HL-60 (cell line): Measurements from ENCODE around the gene ILDR1.

Experiments
- DNase-seq, 2 experiments: peaks; one replicate each; pipeline ENCODE4 v3.0.0-alpha.2; 2010 to 2020; ENCODE audit warnings: low read depth in 1 of 2, low spot score in 1 of 2
- H3K27ac ChIP-seq: fragments of 250-450 bp; sonication (Bioruptor Pico); replicated peaks from 2 replicates; pipeline ENCODE4 v1.5.1; 2020; ENCODE audit warnings: mild to moderate bottlenecking, moderate library complexity
- H3K27me3 ChIP-seq: fragments of 250-450 bp; sonication (Bioruptor Pico); 2 replicates; pipeline ENCODE4 v1.5.1; 2021; ENCODE audit warnings: mild to moderate bottlenecking, moderate library complexity; ENCODE audit not compliant: insufficient read depth, poor library complexity, severe bottlenecking
- H3K4me3 ChIP-seq: replicated peaks from 2 replicates; pipeline ENCODE4 v1.5.1; 2011; ENCODE audit warnings: mild to moderate bottlenecking, control low read depth, low read length; ENCODE audit not compliant: insufficient read depth
- CTCF ChIP-seq: IDR thresholded peaks from one replicate; pipeline ENCODE4 v1.5.1; 2011; ENCODE audit warnings: low read length, control low read depth, inconsistent platforms; ENCODE audit not compliant: insufficient read depth
- GABPA ChIP-seq: IDR thresholded peaks from 2 replicates; pipeline ENCODE4 v1.6.1; 2012; ENCODE audit warnings: low read depth
- POLR2AphosphoS5 ChIP-seq: IDR thresholded peaks from 2 replicates; pipeline ENCODE4 v1.6.1; 2012; ENCODE audit warnings: low read depth
- REST ChIP-seq: IDR thresholded peaks from 2 replicates; pipeline ENCODE4 v1.6.1; 2012; ENCODE audit warnings: low read depth; ENCODE audit not compliant: insufficient replicate concordance
- SPI1 ChIP-seq: IDR thresholded peaks from 2 replicates; pipeline ENCODE4 v1.6.1; 2012; ENCODE audit warnings: low read depth, mild to moderate bottlenecking, borderline replicate concordance
- long read RNA-seq: library from polyadenylated mRNA; unstranded; transcript quantifications from one replicate; pipeline ENCODE4 v2.0.0, GENCODE V29; 2020

ILDR1 gene
- long read RNA-seq = 0 reads

GRCh38 chr3:122021811-122022401, at the start of gene ILDR1:
TSS of gene ILDR1 (minus strand) at chr3:122022247. CDS start at chr3:122022077, 170 bp downstream.
- TF ChIP-seq POLR2AphosphoS5 (no peak), GABPA (no peak), SPI1 (no peak), REST (no peak), CTCF (no peak)
- Histone ChIP-seq H3K4me3 (no peak within 1 kb of the TSS), H3K27me3 (no peaks in the 10 kb centered on the region), H3K27ac (no peak within 1 kb of the TSS)
- DNase-seq = no peak

- H3K27ac ChIP-seq = peak overlapping the region; percentile 71
- TF ChIP-seq REST (no peak), CTCF (no peak), SPI1 (no peak), GABPA (no peak), POLR2AphosphoS5 (no peak)
- no peaks in the 10 kb centered on the region for H3K27me3 ChIP-seq
- peak in 1 of 2 experiments; percentile 53 for DNase-seq
- H3K4me3 ChIP-seq = no peak overlapping the region
These were observed 45.7 kb upstream of the ILDR1 start for GRCh38 chr3:122067588-122068240.

- peak; percentile 77 to 84 for DNase-seq
- Histone ChIP-seq H3K27ac (peak overlapping the region; percentile 71), H3K4me3 (no peak overlapping the region), H3K27me3 (no peaks in the 10 kb centered on the region)
- TF ChIP-seq SPI1 = no peak
- 0 out of 2 replicates have a peak, but pooled peaks have one; percentile 27 for TF ChIP-seq POLR2AphosphoS5
These were observed 45.1 kb upstream of the ILDR1 start for GRCh38 chr3:122067214-122067550.

GRCh38 chr3:122066331-122067213, 44.5 kb upstream of the ILDR1 start:
- TF ChIP-seq POLR2AphosphoS5 = no peak
- TF ChIP-seq REST = no peak
- no peak for TF ChIP-seq GABPA
- TF ChIP-seq CTCF = no peak
- TF ChIP-seq SPI1 = no peak
- Histone ChIP-seq H3K27ac (peak overlapping the region; percentile 71), H3K4me3 (no peak overlapping the region), H3K27me3 (no peaks in the 10 kb centered on the region)
- DNase-seq = peak in 1 of 2 experiments; percentile 31
